Measurements from ENCODE around the gene CAMTA1. TPM values are rescaled to one million over a fixed set of nuclear protein-coding genes. Genes with fewer than 3 reads are reported as not detected.

Gene CAMTA1
- total RNA-seq, 1 experiment from 2014 or later = 50.3 TPM

- H3K27me3 Mint-ChIP-seq (ENCODE audit: unreplicated experiment) = peaks cover 69% of the 10 kb centered on the region
- no peak for TF ChIP-seq CTCF (IDR thresholded peaks at IDR 0.05; ENCODE audit: unreplicated experiment)
- CTCF ChIA-PET = interaction anchor here (0.7 to 0.8 kb wide), 2 partner anchors 13 to 566 kb away, joined by 3 to 5 read pairs; no protein-coding TSS in a partner anchor
- H3K4me1 Mint-ChIP-seq (ENCODE audit: low read depth, unreplicated experiment) = no peaks in the 10 kb centered on the region
- DNase-seq = no peak
- no peak overlapping the region for H3K27ac Mint-ChIP-seq (ENCODE audit: unreplicated experiment)
- no TSS peak for BruUV-seq (replicated peaks)
- H3K36me3 Mint-ChIP-seq (ENCODE audit: insufficient read depth, unreplicated experiment) = peaks cover 8% of the 10 kb centered on the region
- intact Hi-C loops (cut with micrococcal nuclease; ENCODE audit: unreplicated experiment) = no loop called here
- H3K4me3 Mint-ChIP-seq (ENCODE audit: low read depth, unreplicated experiment) = no peak overlapping the region
- no peaks in the 10 kb centered on the region for H3K9me3 Mint-ChIP-seq (ENCODE audit: low read depth, unreplicated experiment)
Observed at GRCh38 chr1:7683521-7683920, 898.3 kb downstream of the CAMTA1 start.

- intact Hi-C loops (cut with micrococcal nuclease; ENCODE audit: unreplicated experiment) = no loop called here
- no peak for TF ChIP-seq CTCF (IDR thresholded peaks at IDR 0.05; ENCODE audit: unreplicated experiment)
- Mint-ChIP-seq H3K27ac (ENCODE audit: unreplicated experiment) (no peak overlapping the region), H3K4me1 (ENCODE audit: low read depth, unreplicated experiment) (no peaks in the 10 kb centered on the region), H3K9me3 (ENCODE audit: low read depth, unreplicated experiment) (no peaks in the 10 kb centered on the region), H3K4me3 (ENCODE audit: low read depth, unreplicated experiment) (no peak overlapping the region), H3K36me3 (ENCODE audit: insufficient read depth, unreplicated experiment) (peaks cover 8% of the 10 kb centered on the region), H3K27me3 (ENCODE audit: unreplicated experiment) (peaks cover 68% of the 10 kb centered on the region)
- no TSS peak for BruUV-seq (replicated peaks)
- CTCF ChIA-PET = interaction anchor here (0.7 kb wide), 1 partner anchor 12 kb away, joined by 3 read pairs; no protein-coding TSS in a partner anchor
- no peak for DNase-seq
Observed at GRCh38 chr1:7684132-7684531, 898.9 kb downstream of the CAMTA1 start.

- no peaks in the 10 kb centered on the region for H3K4me1 Mint-ChIP-seq (ENCODE audit: low read depth, unreplicated experiment)
- H3K27ac Mint-ChIP-seq (ENCODE audit: unreplicated experiment) = no peak overlapping the region
- no peak for DNase-seq
- no peak for TF ChIP-seq CTCF (IDR thresholded peaks at IDR 0.05; ENCODE audit: unreplicated experiment)
- no peaks in the 10 kb centered on the region for H3K9me3 Mint-ChIP-seq (ENCODE audit: low read depth, unreplicated experiment)
- intact Hi-C loops (cut with micrococcal nuclease; ENCODE audit: unreplicated experiment) = no loop called here
- no peak overlapping the region for H3K4me3 Mint-ChIP-seq (ENCODE audit: low read depth, unreplicated experiment)
- CTCF ChIA-PET = no interaction called here
- no TSS peak for BruUV-seq (replicated peaks)
- H3K27me3 Mint-ChIP-seq (ENCODE audit: unreplicated experiment) = peaks cover 71% of the 10 kb centered on the region
- peaks cover 8% of the 10 kb centered on the region for H3K36me3 Mint-ChIP-seq (ENCODE audit: insufficient read depth, unreplicated experiment)
Observed at GRCh38 chr1:7684861-7685635, 899.8 kb downstream of the CAMTA1 start.

- Mint-ChIP-seq H3K27me3 (ENCODE audit: unreplicated experiment) (peaks cover 76% of the 10 kb centered on the region), H3K4me1 (ENCODE audit: low read depth, unreplicated experiment) (no peaks in the 10 kb centered on the region), H3K36me3 (ENCODE audit: insufficient read depth, unreplicated experiment) (no peaks in the 10 kb centered on the region), H3K27ac (ENCODE audit: unreplicated experiment) (no peak overlapping the region), H3K4me3 (ENCODE audit: low read depth, unreplicated experiment) (no peak overlapping the region), H3K9me3 (ENCODE audit: low read depth, unreplicated experiment) (no peaks in the 10 kb centered on the region)
- no peak for TF ChIP-seq CTCF (IDR thresholded peaks at IDR 0.05; ENCODE audit: unreplicated experiment)
- no TSS peak for BruUV-seq (replicated peaks)
- CTCF ChIA-PET = no interaction called here
- intact Hi-C loops (cut with micrococcal nuclease; ENCODE audit: unreplicated experiment) = no loop called here
- no peak for DNase-seq
Observed at GRCh38 chr1:7686301-7686850, 901.1 kb downstream of the CAMTA1 start.
